ENCODE data around the gene TBCD.

DNA sequence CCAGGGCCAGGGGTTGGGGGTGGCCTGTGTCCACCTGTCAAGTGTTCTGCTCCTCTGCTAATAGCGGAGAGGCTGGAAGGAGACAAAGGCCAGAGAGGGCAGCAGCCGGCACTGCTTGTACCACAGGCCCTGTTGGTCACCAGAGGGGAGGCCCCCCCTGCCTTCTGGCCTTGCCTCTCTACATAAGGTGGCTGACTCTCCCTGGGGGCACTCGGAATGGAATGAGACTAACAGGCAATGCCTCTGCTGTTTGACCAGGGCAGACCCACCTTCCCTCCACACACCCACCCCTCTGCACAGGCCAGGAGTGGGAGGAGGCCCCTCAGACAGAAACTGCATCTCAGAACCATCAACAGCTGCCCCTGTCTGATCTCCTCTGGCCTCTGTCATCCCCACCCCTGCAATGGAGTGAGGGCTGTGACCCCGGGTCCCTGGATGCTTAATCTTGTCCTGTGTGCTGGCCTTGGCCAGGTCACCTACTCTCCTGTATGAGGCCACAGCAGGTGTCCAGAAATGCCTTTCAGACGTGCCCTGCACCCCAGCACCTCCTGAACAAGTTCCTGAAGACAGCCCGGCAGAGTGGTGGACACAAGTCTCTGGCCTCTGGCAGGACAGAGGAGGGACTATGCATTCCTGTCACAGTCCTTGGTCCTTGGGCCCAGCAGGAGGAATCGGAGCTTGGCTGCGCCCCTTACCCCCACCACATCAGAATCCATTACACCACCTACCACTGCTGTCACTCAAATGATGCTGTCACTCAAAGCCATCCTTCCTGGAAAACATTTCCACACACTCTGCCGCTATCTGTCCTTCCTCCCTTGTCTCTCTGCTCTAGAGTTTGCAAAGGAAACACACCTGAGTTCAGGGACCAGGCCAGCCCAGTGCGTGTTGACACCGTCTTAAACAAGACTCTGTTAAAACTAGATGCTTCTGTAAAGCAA, 195.5 kb downstream of the TBCD start:
- no peak for TF ChIP-seq BCL11A (tag by site-specific recombination; IDR thresholded peaks at IDR 0.05; ENCODE audit: low read depth)
- TF ChIP-seq CTCF (tag by site-specific recombination; IDR thresholded peaks at IDR 0.05) = no peak
- TF ChIP-seq ZBTB20 (tag by site-specific recombination; IDR thresholded peaks at IDR 0.05) = no peak
- no peak for TF ChIP-seq ZNF398 (tag by site-specific recombination; IDR thresholded peaks at IDR 0.05)
- no peak for TF ChIP-seq ZNF558 (tag by site-specific recombination; IDR thresholded peaks at IDR 0.05)
- TF ChIP-seq ZNF529 (tag by site-specific recombination; IDR thresholded peaks at IDR 0.05; ENCODE audit: insufficient replicate concordance) = no peak
- no peak for TF ChIP-seq ZNF10 (tag by site-specific recombination; IDR thresholded peaks at IDR 0.05)
- TF ChIP-seq ZFP3 (tag by site-specific recombination; IDR thresholded peaks at IDR 0.05; ENCODE audit: low read depth) = no peak
- no peak for TF ChIP-seq ZNF121 (tag by site-specific recombination; IDR thresholded peaks at IDR 0.05)
- TF ChIP-seq ZNF707 (tag by site-specific recombination; IDR thresholded peaks at IDR 0.05) = no peak
- TF ChIP-seq ZNF23 (tag by site-specific recombination; IDR thresholded peaks at IDR 0.05; ENCODE audit: borderline replicate concordance) = no peak
- no peak for TF ChIP-seq ZNF174 (tag by site-specific recombination; IDR thresholded peaks at IDR 0.05)
- no peak for TF ChIP-seq YY1 (tag by site-specific recombination; IDR thresholded peaks at IDR 0.05)

All from HEK293 (cell line).